Measurements from ENCODE around the gene DPY19L2. TPM values are rescaled to one million over a fixed set of nuclear protein-coding genes. Genes with fewer than 3 reads are reported as not detected.

Gene DPY19L2
- 0.14 and 1.6 TPM in 2 replicates for total RNA-seq

DNA sequence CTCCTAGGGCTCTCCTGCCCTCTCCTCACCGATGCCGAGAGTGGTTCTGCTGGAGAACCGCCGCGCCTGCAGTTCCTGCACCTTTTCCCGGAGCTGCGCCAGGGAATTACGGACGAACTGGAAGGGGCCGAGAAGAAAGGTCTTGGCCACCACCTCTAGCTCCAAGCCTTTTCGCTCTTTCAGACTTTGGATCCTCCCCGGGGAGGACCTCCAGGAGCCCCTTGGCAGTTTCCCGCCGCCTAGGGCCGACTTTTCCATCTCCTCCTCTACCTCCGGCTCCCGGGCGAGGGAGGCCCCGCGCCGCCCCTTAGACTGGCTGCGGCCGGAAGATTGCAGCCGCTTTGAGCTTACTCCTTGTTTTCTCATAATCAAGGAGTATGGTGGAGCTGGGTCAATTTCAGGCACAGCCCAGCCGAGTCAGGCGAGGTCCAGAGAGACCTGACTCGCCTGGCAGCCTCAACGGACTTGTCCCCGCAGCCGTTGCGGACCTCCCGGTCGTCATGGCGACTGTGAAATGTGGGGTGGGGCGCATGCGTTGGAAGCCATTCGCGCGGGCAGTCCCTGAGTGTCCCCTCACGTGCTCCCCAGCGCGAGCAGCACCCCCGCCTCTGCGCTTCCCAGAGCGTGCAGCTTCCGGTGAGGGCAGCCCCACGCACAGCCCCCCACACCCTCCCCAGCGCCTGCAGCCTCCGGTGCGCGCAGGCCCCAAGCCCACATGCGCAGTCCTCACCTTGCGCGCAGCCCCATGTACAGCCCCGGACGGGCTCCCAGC is at the start of gene DPY19L2:
DPY19L2 (minus strand) TSS at position 466 of the 772 bp plus-strand sequence; CDS start at position 366, 100 bp downstream.

Other genes starting within 250 kb of the DPY19L2 start
- 12.3 and 18.4 TPM in 2 replicates for gene RXYLT1, start 111.4 kb upstream of the DPY19L2 start, total RNA-seq
- 3.3 and 6.0 TPM in 2 replicates for gene SRGAP1, start 176.2 kb upstream of the DPY19L2 start, total RNA-seq